MV-4-11 (cell line): Measurements from ENCODE around the gene DDTL.
"Not testable (repeated sequence)": the region's sequence is repeated elsewhere in the genome, so short reads cannot be mapped to it uniquely, and the experiment has no call there.

Source experiments
- DNase-seq: peaks from one replicate; lab custom pipeline; 2025; lab: John Stamatoyannopoulos, UW

Gene DDTL

GRCh38 chr22:23966568-23966967 lies at the start of gene DDTL:
Gene DDTL, plus strand, starts transcription at chr22:23966888. Its CDS starts 27 bp downstream, at chr22:23966915.
- not testable (repeated sequence) for DNase-seq

- not testable (repeated sequence) for DNase-seq
Observed at GRCh38 chr22:23920267-23920611, 46.4 kb upstream of the DDTL start.

DNA sequence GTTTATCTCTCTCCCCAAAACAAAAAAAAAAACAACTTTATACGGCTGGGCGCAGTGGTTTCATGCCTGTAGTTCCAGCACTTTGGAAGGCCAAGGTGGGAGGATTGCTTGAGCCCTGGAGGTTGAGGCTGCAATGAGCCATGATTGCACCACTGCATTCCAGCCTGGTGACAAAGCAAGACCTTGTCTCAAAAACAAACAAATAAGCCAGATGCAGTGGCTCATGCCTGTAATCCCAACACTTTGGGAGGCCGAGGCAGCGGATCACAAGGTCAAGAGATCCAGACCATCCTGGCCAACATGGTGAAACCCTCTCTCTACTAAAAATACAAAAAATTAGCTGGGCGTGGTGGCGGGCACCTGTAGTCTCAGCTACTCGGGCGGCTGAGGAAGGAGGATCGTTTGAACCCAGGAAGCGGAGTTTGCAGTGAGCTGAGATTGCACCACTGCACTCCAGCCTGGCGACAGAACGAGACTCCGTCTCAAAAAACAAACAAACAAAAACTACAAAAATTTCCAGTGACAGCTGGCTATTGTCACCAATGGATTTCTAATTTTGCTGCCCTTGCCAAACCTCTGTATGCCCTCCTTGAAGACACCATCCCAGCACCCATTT lies 45.0 kb upstream of the DDTL start:
- not testable (repeated sequence) for DNase-seq

DNA sequence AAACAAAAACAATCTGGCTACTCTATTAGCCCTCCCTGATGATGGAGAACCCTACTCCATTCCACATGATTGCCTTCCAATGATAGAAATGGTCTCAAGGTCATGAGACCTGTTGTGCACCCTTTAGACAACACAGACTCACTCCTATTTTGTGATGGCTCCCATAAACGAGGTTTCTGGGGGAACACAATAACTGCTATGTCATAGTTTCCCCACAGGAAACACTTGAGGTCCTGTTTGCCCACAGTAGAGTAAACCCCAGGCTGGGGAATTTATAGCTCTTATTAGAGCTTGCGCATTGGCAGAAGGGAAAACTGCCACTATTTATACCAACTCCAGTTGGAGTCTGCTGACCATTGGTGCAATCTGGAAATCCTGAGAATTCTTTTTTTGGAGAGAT lies 43.8 kb upstream of the DDTL start:
- no peak for DNase-seq

DNA sequence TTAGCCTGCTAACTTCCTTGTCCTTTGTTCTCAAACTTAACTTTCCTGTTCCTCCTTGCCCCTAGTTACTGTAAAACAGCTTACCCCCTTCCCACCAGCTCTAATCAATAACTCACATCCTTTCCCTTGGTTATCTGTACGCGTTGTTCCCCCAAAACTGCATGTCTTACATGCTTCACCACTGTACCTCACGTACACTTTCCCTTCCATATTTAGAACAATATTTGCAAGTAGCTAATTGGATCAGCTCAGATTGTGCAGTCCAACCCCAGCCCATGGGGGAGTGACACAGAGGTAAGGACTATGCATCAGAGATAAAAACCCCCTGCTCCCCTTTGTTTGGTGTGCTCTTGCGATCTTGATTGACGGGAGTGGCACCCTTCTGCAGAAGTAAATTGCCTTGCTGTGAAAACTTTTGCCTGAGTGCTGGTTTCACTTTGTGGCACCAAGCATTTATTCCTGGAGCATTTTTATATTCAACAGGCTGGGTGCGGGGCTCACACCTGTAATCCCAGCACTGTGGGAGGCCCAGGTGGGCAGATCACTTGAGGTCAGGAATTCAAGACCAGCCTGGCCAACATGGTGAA lies 41.6 kb upstream of the DDTL start:
- no peak for DNase-seq

- no peak for DNase-seq
Observed at GRCh38 chr22:23926561-23926960, 40.1 kb upstream of the DDTL start.

GRCh38 chr22:23938328-23939016 lies 28.2 kb upstream of the DDTL start:
- no peak for DNase-seq

GRCh38 chr22:23939017-23939357 lies 27.7 kb upstream of the DDTL start:
- no peak for DNase-seq

GRCh38 chr22:23940166-23940565 lies 26.5 kb upstream of the DDTL start:
- not testable (repeated sequence) for DNase-seq

DNA sequence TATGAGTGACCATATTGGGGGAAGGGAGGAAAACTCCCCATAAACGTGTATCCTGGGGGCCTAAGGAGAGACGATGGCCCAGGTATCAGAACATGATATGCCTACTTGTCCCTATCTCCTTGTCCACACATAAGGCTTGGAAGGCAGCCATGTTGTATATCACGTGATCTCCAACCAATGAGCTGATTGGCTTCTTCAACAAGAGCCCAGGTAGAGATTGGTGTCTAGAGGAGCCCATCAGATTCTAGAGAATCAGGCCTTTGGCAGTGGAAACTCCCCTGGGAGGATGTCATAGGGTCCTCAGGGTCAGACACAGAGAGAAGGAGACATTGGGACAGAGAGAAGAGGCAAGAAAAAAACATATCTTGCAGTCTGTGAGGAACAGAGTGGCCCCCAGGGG lies 19.3 kb upstream of the DDTL start:
- DNase-seq, result not testable (repeated sequence)

DNA sequence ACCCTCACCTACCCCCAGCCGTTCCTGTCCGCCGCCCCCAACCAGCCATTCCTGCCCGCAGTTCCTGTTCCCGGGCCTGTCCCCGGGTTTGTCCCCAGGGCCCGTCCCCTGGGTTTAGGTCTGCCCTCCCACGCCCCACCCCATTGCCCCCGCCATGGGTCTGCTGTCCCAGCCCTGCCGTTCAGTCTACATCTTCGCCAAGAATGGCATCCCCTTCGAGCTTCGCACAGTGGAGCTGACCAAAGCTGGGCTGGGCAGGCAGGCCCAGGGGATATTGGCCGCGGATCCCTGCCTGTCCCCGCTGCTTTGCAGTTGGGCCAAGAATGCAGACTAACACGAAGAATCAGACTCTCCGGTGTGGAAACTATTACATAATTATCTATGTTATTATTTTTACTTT lies 16.9 kb upstream of the DDTL start:
- DNase-seq, result not testable (repeated sequence)

DNA sequence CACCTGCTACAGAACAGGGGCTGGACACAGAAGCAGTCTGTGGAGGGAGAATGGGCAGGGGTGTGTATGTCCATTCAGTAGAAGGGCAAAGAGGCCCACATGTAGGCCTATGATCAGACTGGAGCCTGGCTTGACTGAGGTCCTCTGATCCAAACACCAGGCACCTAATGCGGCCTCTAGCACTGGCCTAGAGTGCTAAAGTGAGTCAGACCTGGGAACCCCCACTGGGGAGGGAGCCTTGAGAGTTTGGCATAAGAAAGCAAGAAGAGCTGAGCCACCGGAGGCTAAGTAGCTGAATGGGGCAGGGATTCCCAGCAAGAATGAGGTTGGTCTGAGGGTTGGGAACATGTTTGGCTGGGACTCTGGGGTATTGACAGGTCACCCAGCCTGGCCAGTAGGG lies 15.3 kb upstream of the DDTL start:
- DNase-seq, result not testable (repeated sequence)

GRCh38 chr22:23952794-23953405 lies 13.8 kb upstream of the DDTL start:
- DNase-seq, result not testable (repeated sequence)

- not testable (repeated sequence) for DNase-seq
Observed at GRCh38 chr22:23953485-23953884, 13.2 kb upstream of the DDTL start.

GRCh38 chr22:23954193-23954990 lies 12.3 kb upstream of the DDTL start:
- not testable (repeated sequence) for DNase-seq

GRCh38 chr22:23954991-23955305 lies 11.7 kb upstream of the DDTL start:
- DNase-seq, result not testable (repeated sequence)

DNA sequence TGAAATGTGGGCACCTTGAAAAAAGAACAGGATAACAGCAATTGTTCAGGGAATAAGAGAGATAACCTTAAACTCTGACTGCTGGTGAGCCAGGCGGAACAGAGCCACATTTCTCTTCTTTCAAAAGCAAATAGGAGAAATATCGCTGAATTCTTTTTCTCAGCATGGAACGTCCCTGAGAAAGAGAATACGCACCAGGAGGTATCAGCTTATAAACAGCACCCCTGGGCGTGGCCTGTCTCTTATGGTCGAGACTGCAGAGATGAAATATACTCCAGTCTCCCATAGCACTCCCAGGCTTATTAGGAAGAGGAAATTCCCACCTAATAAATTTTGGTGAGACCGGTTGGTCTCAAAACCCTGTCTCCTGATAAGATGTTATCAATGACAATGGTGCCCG lies 10.8 kb upstream of the DDTL start:
- not testable (repeated sequence) for DNase-seq

GRCh38 chr22:23956301-23956900 lies 10.3 kb upstream of the DDTL start:
- DNase-seq, result peak; percentile 45

GRCh38 chr22:23961084-23961771 lies 5.5 kb upstream of the DDTL start, which contains the start of gene GSTT2B:
Gene GSTT2B, minus strand, starts transcription at chr22:23961195. Its CDS starts 64 bp downstream, at chr22:23961131.
- DNase-seq, result not testable (repeated sequence)

GRCh38 chr22:23966094-23966493 lies 594 bp upstream of the DDTL start:
- DNase-seq, result not testable (repeated sequence)

- DNase-seq, result no peak
Observed at GRCh38 chr22:23969071-23969470, 2.4 kb downstream of the DDTL start.
